ENCODE measurements around the gene HLA-DPA1.
A peak's percentile ranks its signal among the peaks of the same experiment; 100 is the strongest.

Gene HLA-DPA1

DNA sequence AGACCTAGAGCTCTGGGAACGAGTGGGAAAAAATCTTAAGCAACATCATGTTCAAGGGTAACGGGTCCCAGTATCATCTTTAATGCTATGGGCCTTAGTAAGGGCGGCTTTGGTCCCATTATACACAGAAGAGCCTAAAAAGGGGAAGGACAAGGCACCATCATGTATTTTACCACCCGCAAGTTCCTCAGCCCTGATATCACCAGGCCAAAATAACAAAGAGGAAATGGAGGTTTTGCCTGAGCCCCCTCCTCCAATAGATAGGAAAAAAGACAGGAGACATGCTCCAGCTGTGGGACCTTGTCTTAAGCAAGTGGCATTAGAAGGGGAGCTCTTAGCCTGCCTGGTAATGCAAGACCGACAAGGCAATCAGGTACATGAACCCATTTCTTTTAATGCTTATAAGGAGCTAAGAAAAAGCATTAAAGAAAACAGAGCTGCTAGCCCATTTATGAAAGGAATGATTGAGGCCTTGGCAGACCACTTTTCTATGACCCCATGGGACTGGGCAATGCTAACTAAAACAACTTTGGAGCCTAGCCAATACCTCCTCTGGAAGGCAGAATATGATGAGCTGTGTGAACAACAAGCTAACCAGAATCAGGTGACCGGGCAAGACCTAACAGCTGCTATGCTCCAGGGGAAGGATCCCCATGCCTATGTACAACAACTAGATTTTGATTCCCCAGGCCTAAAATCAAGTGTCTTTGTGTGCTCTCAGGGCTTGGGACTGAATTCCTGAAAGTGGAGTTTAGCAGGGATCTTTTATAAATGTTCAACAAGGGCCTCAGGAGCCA, 23.2 kb downstream of the HLA-DPA1 start:
- Histone ChIP-seq H3K9ac (ENCODE audit: low read depth, low read length, poor library complexity, severe bottlenecking) (no peak overlapping the region), H3K4me2 (ENCODE audit: low read depth, low read length, poor library complexity, severe bottlenecking) (no peak overlapping the region), H3K4me3 (ENCODE audit: low read length, poor library complexity, severe bottlenecking) (no peak overlapping the region), H3K36me3 (ENCODE audit: insufficient read depth, low read length) (no peaks in the 10 kb centered on the region), H4K20me1 (ENCODE audit: insufficient read depth, low read length, poor library complexity, severe bottlenecking) (no peaks in the 10 kb centered on the region), H3K27me3 (ENCODE audit: insufficient read depth, low read length, poor library complexity, severe bottlenecking) (no peaks in the 10 kb centered on the region), H2AFZ (ENCODE audit: low read length) (no peak overlapping the region), H3K79me2 (ENCODE audit: insufficient read depth, low read length) (no peaks in the 10 kb centered on the region), H3K4me1 (ENCODE audit: insufficient read depth, low read length, poor library complexity, severe bottlenecking) (no peaks in the 10 kb centered on the region), H3K9me2 (replicated peaks; ENCODE audit: low read depth, low read length) (no peaks in the 10 kb centered on the region), H3K9me3 (ENCODE audit: insufficient read depth, low read depth, low read length) (no peaks in the 10 kb centered on the region), H3F3A (ENCODE audit: low read depth) (no peaks in the 10 kb centered on the region)
- no peak for TF ChIP-seq EZH2phosphoT487 (IDR thresholded peaks at IDR 0.05; ENCODE audit: borderline replicate concordance)
- TF ChIP-seq, protein P1, sequence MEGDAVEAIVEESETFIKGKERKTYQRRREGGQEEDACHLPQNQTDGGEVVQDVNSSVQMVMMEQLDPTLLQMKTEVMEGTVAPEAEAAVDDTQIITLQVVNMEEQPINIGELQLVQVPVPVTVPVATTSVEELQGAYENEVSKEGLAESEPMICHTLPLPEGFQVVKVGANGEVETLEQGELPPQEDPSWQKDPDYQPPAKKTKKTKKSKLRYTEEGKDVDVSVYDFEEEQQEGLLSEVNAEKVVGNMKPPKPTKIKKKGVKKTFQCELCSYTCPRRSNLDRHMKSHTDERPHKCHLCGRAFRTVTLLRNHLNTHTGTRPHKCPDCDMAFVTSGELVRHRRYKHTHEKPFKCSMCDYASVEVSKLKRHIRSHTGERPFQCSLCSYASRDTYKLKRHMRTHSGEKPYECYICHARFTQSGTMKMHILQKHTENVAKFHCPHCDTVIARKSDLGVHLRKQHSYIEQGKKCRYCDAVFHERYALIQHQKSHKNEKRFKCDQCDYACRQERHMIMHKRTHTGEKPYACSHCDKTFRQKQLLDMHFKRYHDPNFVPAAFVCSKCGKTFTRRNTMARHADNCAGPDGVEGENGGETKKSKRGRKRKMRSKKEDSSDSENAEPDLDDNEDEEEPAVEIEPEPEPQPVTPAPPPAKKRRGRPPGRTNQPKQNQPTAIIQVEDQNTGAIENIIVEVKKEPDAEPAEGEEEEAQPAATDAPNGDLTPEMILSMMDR (conservative IDR thresholded peaks at IDR 0.05; ENCODE audit: low read length): no peak

- no peaks in the 10 kb centered on the region for H3K9me2 ChIP-seq (replicated peaks; ENCODE audit: low read depth, low read length)
- H3K79me2 ChIP-seq (ENCODE audit: insufficient read depth, low read length): no peaks in the 10 kb centered on the region
- H2AFZ ChIP-seq (ENCODE audit: low read length): no peak overlapping the region
- H3K4me1 ChIP-seq (ENCODE audit: insufficient read depth, low read length, poor library complexity, severe bottlenecking): no peaks in the 10 kb centered on the region
- H3K36me3 ChIP-seq (ENCODE audit: insufficient read depth, low read length): no peaks in the 10 kb centered on the region
- no peaks in the 10 kb centered on the region for H3K9me3 ChIP-seq (ENCODE audit: insufficient read depth, low read depth, low read length)
- H3K4me3 ChIP-seq (ENCODE audit: low read length, poor library complexity, severe bottlenecking): no peak overlapping the region
- no peaks in the 10 kb centered on the region for H3F3A ChIP-seq (ENCODE audit: low read depth)
- no peak overlapping the region for H3K9ac ChIP-seq (ENCODE audit: low read depth, low read length, poor library complexity, severe bottlenecking)
- no peaks in the 10 kb centered on the region for H4K20me1 ChIP-seq (ENCODE audit: insufficient read depth, low read length, poor library complexity, severe bottlenecking)
- no peak for TF ChIP-seq EZH2phosphoT487 (IDR thresholded peaks at IDR 0.05; ENCODE audit: borderline replicate concordance)
- TF ChIP-seq, protein P1 (conservative IDR thresholded peaks at IDR 0.05; ENCODE audit: low read length): peak; percentile 59
- no peak overlapping the region for H3K4me2 ChIP-seq (ENCODE audit: low read depth, low read length, poor library complexity, severe bottlenecking)
- no peaks in the 10 kb centered on the region for H3K27me3 ChIP-seq (ENCODE audit: insufficient read depth, low read length, poor library complexity, severe bottlenecking)
These were observed 24.0 kb downstream of the HLA-DPA1 start for GRCh38 chr6:33049323-33050013.

- Histone ChIP-seq H3K9me3 (ENCODE audit: insufficient read depth, low read depth, low read length) (no peaks in the 10 kb centered on the region), H3K9me2 (replicated peaks; ENCODE audit: low read depth, low read length) (no peaks in the 10 kb centered on the region), H3K9ac (ENCODE audit: low read depth, low read length, poor library complexity, severe bottlenecking) (no peak overlapping the region), H3K4me3 (ENCODE audit: low read length, poor library complexity, severe bottlenecking) (no peak overlapping the region), H3K36me3 (ENCODE audit: insufficient read depth, low read length) (no peaks in the 10 kb centered on the region), H3K4me1 (ENCODE audit: insufficient read depth, low read length, poor library complexity, severe bottlenecking) (no peaks in the 10 kb centered on the region), H3K4me2 (ENCODE audit: low read depth, low read length, poor library complexity, severe bottlenecking) (no peak overlapping the region), H3K27me3 (ENCODE audit: insufficient read depth, low read length, poor library complexity, severe bottlenecking) (peaks cover 27% of the 10 kb centered on the region), H3F3A (ENCODE audit: low read depth) (no peaks in the 10 kb centered on the region), H3K79me2 (ENCODE audit: insufficient read depth, low read length) (no peaks in the 10 kb centered on the region), H4K20me1 (ENCODE audit: insufficient read depth, low read length, poor library complexity, severe bottlenecking) (no peaks in the 10 kb centered on the region), H2AFZ (ENCODE audit: low read length) (no peak overlapping the region)
- no peak for TF ChIP-seq EZH2phosphoT487 (IDR thresholded peaks at IDR 0.05; ENCODE audit: borderline replicate concordance)
- TF ChIP-seq, protein P1 (conservative IDR thresholded peaks at IDR 0.05; ENCODE audit: low read length): no peak
These were observed 33.3 kb downstream of the HLA-DPA1 start for GRCh38 chr6:33040157-33040556.
